T-helper 9 cell (primary cell): ENCODE data around the gene GPSM1.

Experiments used
- DNase-seq: peaks from one replicate; pipeline ENCODE4 v3.0.0-alpha.2; 2020

Gene GPSM1

GRCh38 chr9:136363949-136364748 lies 36.8 kb downstream of the GPSM1 start:
- DNase-seq, result no peak

- no peak for DNase-seq
Observed at GRCh38 chr9:136364942-136365774, 37.8 kb downstream of the GPSM1 start.

GRCh38 chr9:136365775-136366222 lies 38.5 kb downstream of the GPSM1 start:
- DNase-seq, result no peak

- no peak for DNase-seq
Observed at GRCh38 chr9:136366826-136367225, 39.5 kb downstream of the GPSM1 start.

GRCh38 chr9:136367296-136368145 lies 40.2 kb downstream of the GPSM1 start:
- DNase-seq, result no peak

DNA sequence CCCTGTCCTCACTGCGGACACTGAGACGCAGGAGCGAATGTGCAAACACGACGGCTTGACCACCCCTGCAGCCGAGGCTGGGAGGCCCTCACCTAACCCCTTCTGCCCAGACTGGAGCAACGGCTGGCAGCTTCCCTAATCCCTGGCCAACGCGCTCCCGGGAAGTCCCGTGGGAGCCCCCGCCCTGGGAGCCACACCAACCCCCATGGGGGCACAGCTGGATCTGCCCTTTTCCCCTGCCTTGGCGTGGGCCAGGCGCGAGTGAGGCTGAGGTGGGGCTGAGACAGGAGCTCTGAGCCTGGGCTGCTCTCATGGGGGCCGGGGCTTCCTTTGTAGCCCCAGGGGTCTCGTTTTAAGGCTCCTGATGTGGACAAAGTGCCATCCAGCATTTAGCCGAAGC lies 40.9 kb downstream of the GPSM1 start:
- DNase-seq, result no peak

- no peak for DNase-seq
Observed at GRCh38 chr9:136370037-136370436, 42.7 kb downstream of the GPSM1 start.

DNA sequence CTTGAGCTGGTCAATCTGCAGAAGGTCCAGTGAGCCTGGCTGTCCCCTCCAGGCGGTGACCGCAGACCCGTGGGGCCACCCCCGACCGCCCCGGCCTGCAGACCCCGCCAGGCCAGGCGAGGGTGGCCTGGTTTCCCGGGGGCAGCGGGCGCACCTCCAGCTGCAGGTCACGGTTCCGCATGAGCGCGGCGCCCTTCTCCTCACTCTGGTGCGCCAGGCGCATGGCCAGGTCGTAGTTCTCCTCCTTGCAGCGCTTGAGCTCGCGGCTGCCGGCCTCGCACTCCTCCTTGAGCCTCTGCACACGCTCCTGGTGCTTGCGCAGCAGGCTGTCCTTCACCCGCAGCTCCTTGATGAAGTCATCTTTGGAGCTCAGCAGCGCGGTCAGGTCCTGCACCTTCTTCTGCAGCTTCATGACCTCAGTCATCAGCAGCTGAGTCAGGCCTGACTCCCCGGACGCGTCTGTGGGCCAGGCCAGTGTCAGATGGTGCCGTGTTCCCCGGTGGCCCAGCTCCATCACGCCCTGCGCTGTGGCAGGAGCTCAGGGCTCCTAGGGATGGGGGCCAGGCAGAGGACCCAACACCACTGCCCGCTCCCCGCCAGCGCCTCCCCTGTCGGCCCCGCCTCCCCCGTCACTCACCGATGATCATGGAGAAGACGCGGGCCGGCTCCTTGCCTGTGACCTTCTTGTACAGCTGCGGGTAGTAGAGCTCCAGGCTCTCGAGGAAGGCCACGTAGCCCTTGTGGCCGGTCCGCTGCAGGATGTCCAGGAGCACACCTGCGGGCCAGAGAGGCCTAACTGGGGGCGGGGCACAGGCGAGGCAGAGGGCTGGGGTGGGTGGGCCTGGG lies 43.6 kb downstream of the GPSM1 start:
- DNase-seq, result no peak

GRCh38 chr9:136371533-136371880 lies 44.2 kb downstream of the GPSM1 start:
- no peak for DNase-seq

- DNase-seq, result no peak
Observed at GRCh38 chr9:136372006-136372405, 44.7 kb downstream of the GPSM1 start.

DNA sequence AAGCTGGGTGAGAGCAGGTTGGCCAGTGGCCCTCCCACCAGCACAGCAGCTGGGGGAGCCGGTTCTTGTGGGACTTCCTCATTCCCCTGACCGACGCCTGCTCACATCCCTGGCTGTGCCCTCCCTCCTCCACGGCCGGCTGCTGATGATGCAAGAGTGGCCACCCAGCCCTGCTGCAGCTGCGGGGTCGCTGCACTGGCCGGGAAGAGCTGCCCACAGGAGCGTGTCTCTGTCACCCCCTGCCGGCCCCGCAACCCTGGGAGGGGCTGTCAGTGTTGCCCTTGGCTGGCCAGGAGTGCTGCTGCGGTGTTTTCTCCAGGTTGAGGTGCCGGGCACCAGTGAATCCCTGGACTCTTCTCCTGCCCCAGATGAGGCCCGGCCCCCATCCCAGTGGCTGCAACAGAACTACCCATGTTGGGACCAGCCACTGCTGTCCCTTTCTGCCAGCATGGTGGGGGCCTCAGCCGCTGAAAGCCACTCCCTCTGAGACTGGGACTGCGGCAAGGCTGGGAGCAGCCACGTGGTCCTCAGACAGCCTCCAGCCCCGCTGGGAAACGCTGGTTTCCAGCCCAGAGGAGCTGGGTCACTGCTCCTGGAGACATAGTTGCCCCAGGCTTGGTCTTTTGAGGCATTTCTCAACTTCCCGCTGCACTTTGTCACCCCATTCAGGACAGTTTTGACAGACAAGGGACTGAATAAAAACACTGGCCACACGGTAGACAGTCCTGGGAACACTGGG lies 45.4 kb downstream of the GPSM1 start:
- no peak for DNase-seq

DNA sequence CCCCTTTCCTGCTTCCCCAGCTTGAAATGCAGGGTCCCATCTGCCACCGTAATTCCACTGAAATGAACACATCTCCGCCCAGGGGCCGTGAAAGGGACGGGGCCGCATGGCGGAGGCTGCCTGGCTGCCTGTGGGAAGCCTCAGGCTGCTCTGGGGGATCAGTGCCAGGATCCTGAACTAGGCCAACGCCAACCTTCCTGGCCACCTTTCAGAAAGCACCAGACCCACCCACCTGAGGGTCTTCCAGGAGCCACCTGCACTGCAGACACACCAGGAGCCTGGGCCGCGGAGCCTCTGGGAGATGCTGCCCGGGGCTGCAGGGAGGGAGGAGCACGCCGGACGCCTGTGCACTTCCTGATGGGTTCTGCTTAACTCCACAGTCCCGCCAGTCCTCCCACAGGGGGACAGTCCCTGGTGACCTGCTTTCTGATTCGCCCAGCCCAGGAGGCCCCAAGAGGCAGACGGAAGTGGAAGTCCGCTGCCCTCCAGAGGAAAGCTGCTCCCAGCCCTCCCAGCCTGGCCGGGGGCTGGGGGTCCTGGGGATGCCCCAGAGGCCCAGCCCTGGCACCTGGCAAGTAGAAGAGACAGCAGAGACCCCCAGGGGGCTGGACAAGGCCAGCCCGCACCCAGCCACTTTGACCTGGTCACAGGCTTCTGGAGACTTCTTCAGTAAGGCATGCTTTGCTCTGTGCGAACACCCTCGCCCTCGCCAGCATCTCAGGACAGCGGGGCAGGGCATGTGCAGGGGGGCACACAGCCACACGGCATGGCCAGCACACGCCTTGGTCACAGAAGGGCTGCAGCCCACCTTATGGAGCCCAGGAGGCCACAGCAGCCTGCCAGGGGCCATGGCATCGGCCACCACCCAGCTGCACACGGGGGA lies 46.2 kb downstream of the GPSM1 start, which contains the start of gene CARD9:
Gene CARD9, minus strand, starts transcription at position 370 of the 883 bp plus-strand sequence. CDS start 1,591 bp downstream, outside the sequence.
- no peak for DNase-seq

GRCh38 chr9:136374183-136374575 lies 46.8 kb downstream of the GPSM1 start:
- no peak for DNase-seq

DNA sequence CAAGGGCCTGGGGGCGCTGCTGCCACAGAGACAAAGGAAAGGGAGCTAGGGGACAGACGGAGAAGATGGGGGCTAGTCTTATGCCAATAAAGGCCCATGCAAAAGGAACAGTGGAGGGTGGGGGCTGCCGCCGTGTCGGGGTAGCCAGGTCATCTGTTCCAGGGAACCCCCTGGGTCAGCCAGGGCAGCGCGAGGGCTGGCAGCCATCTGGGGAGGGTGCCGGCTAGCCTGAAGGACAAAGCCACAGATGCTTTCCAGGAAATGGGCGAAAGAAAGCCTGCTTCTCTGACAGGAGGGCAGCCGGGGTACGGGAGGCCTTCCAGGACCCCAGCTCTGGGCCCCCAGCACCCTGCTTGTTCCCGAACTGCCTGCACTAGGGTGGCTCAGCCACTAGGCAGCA lies 47.8 kb downstream of the GPSM1 start:
- no peak for DNase-seq

GRCh38 chr9:136376457-136376856 lies 49.1 kb downstream of the GPSM1 start:
- no peak for DNase-seq

DNA sequence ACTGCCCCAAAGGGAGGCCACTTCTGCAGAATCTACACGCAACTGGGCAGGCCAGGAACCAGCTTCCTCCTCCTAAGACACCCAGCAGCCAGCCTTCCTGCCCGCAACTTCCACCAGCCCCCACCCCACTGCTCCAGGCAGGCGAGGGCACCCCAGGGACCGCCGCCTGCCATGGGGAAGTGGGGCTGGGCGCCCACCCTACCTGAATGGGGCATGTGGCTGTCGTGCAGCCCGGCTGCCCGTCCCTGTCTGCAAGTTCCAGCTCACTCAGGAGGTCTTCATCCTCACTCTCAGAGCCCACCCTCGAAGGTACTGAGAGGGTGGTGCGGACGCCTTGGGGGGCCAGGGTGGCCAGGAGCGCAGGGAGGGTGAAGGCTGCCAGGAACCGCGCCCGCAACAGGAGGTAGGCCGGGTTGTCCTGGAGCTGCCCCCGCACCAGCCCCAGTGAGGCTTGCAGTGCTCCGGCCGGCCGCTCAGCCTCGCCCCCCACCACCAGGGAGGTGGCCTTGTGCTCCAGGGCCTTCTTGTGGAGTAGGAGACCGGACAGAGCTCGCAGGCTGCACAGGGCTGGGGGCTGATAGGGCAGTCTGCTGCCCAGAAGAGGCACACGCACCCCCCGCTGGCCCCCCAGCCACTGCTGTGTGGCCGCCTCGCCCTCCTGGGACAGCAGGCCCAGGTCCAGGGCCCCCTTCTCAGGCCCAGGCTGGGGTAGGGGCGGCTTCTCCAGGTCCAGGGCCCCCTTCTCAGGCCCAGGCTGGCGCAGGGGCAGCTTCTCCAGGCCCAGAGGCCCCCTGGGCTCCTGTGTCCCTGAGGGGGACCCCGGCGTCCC lies 50.2 kb downstream of the GPSM1 start:
- DNase-seq, result no peak

- DNase-seq, result no peak
Observed at GRCh38 chr9:136378170-136379002, 51.0 kb downstream of the GPSM1 start.

DNA sequence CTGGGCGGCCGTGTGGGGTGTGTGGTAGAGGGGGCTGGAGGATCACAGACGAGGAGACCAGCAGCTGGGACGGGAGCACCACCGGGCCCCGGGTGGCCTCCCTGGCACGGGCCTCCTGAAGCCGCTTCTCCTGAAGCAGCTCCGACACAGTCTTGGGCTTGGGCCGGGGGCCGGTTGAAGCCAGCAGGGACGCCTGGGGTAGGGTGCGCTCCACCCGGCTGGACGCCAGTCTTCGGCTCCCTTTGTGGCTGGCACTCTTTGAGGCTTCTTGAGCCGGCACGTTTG lies 51.6 kb downstream of the GPSM1 start:
- no peak for DNase-seq

DNA sequence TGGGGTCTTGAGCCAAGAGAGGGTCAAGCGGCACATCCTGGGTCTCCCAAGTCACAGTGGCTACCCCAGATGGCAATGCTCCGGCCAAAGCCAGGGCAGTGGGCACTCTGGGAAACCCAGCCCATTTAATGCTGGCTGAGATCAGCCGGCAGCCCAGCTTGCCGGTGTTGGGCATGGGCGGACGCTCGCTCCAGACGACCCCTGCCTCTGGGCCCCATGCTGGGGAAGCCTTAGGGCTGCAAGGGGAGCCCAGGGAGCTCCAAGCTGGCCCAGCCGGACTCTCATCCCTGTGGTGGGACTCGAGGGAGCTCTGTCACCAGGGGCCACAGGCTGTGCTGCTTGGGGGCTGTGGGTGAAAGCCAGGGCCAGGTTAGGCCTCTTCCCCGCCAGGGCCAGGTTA lies 52.1 kb downstream of the GPSM1 start:
- DNase-seq, result no peak
